HPDE6-E6E7 (cell line): Measurements from ENCODE around the gene ALKBH3.

Experiments used
- DNase-seq: peaks from one replicate; pipeline ENCODE4 v3.0.0; 2011; ENCODE audit warnings: missing footprints; ENCODE audit errors: extremely low spot score

Gene ALKBH3

DNA sequence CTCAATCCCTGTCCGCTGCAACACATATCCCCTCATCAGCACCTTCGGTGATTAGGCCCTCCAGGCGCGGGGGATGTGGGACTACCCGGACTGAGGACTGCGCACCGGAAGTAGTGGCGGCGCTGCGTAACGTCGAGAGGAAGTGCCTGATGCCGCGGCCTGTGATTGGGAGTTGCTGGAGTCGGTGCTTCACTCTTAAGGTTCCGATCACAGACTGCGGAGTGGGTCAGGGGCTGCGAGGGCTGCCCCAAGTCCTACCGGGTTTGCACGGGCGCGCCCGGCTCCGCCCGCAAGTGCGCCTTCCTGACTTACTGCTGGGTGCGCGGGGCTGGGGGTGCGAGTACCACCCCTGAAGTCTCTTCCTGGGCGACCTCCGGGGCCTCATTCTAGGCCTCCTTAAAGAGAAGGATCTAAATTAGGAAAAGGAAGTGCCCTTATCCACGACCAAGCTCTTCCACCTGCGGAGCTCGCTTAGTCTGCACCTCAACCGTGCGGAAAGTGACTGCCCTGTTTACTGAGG is at the start of gene ALKBH3:
Gene ALKBH3 (plus strand): TSS at position 192 of the 520 bp plus-strand sequence. CDS start 1,822 bp downstream, outside the sequence.
- DNase-seq: peak; percentile 73

GRCh38 chr11:43830928-43831440 is 49.6 kb upstream of the ALKBH3 start:
- DNase-seq: peak; percentile 94

DNA sequence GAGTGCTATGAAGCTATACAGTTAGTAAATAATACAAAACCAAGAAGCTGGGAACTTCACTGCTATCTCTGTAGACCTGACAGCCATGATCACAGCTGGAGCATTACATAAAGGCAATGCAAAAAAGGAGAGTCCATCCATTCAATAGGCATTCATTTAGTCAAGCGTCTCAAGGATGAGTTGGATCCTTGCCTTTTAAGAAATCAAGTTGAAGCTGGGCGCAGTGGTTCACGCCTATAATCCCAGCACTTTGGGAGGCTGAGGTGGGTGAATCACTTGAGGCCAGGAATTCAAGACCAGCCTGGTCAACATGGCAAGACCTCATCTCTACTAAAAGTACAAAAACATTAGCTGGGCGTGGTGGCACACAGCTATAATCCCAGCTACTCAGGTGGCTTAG is 48.1 kb upstream of the ALKBH3 start:
- DNase-seq: no peak

GRCh38 chr11:43833657-43834073 is 47.0 kb upstream of the ALKBH3 start:
- no peak for DNase-seq

DNA sequence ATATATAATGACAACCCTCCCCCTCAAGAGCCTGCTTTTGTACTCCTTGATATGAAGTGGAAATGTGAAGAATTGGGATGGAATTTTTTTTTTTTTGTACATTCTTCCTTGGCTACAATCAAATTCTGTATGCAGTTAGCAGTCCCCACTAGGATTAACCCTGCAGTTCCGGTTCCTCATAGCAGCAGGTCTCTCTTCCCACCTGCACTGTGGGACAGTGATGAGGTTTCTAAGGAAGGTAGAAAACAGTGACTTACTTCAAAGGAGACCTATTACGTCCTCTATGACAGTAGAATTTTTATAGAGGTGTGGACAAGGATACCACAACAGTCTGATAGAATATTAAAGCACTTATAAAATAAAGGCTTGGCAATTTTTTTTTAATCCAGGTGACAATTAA is 46.3 kb upstream of the ALKBH3 start:
- no peak for DNase-seq

GRCh38 chr11:43835104-43835503 is 45.5 kb upstream of the ALKBH3 start:
- DNase-seq: no peak

GRCh38 chr11:43837879-43838278 is 42.8 kb upstream of the ALKBH3 start:
- no peak for DNase-seq

- DNase-seq: no peak
Observed at GRCh38 chr11:43842021-43842420, 38.6 kb upstream of the ALKBH3 start.

- no peak for DNase-seq
Observed at GRCh38 chr11:43845816-43846215, 34.8 kb upstream of the ALKBH3 start.

GRCh38 chr11:43852057-43852636 is 28.5 kb upstream of the ALKBH3 start:
- peak; percentile 49 for DNase-seq

DNA sequence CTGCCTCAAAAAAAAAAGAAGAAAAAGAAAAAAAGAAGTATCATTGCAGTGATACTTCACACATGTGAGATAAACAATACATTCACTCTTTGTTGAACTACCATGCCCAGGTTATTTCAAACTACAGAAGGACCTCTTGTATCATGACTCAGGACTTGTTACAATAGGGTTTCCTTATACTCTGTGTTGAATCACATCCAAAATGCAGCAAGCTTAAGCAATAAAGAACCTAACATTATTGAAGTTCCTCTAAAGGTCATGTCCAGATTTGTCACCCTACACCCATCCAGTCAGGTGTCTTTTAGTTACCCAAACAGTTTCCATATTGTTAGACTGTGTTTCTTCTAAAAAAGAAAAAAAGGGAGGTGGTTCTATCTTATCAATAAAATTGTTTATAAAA is 26.9 kb upstream of the ALKBH3 start:
- no peak for DNase-seq

DNA sequence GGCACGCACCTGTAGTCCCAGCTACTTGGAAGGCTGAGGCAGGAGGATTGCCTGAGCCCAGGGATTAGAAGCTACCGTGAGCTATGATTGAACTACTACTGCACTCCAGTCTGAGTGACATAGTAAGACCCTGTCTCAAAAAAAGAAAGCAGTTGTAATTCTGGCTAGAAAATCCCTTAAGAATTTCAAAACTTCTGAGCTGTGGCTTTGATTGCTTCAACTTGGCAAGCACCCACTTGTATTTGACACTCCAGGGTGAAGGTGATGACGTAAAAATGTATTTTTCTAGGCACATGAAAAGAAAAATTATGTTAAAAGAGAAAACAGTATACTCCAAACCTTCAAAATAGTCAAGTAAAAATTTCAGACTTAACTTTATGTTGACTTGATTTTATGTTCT is 23.6 kb upstream of the ALKBH3 start:
- DNase-seq: no peak

GRCh38 chr11:43861141-43861540 is 19.5 kb upstream of the ALKBH3 start:
- DNase-seq: no peak

- DNase-seq: no peak
Observed at GRCh38 chr11:43866520-43866919, 14.1 kb upstream of the ALKBH3 start.

- DNase-seq: no peak
Observed at GRCh38 chr11:43866969-43867368, 13.7 kb upstream of the ALKBH3 start.

DNA sequence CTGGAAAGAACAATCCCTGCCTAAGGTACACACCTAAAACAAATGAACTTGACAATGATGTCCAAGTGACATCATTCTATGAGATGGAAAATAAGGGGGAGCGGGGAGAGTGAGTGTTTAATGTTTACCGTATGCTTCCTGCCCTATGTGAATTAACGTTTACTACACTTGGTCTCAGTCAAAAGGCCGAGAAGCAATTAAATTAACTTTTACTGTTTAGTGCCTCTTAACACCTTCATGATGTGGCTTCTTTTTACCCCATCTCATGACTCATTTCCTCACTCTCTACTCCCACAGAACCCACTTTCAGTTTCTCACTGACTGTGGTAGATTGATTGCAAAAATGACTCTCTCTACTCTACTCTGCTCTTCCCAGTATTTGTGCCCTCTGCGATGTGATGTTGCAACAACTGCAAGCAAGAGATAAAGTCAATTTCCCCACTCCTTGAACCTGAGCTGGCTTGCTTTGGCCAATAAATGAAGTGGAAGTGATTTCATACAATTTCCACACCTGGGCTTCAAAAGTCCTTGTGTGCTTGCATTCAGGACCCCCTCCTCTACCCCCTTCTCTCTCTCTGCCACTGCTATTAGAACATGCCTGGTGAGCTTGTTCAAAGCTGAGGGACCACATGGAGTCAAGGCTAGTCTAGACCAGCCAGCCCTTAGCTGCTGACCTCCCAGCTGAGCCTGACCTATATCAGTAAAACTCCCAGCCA is 11.6 kb upstream of the ALKBH3 start:
- DNase-seq: peak; percentile 77

- no peak for DNase-seq
Observed at GRCh38 chr11:43871051-43871450, 9.6 kb upstream of the ALKBH3 start.

- DNase-seq: no peak
Observed at GRCh38 chr11:43872995-43873394, 7.6 kb upstream of the ALKBH3 start.

DNA sequence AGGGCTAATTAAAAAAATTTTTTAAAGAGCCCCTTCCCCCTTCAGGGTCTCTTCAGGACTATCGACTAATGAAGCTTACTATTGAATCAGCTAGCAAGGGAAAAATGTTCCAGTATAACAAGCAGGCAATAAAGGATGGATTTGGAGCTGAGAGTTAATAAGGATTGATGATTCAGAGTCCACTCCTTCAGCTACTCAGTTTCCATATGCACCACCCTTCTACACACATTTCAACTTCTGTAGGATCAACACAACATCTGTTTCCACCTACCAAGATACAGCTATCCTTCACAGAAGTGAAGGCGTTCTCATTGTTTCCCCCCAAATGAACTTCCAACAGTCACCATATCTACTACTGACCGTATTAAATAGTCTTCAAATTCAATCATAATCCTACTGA is 6.6 kb upstream of the ALKBH3 start:
- DNase-seq: no peak

- DNase-seq: no peak
Observed at GRCh38 chr11:43874738-43875137, 5.9 kb upstream of the ALKBH3 start.

DNA sequence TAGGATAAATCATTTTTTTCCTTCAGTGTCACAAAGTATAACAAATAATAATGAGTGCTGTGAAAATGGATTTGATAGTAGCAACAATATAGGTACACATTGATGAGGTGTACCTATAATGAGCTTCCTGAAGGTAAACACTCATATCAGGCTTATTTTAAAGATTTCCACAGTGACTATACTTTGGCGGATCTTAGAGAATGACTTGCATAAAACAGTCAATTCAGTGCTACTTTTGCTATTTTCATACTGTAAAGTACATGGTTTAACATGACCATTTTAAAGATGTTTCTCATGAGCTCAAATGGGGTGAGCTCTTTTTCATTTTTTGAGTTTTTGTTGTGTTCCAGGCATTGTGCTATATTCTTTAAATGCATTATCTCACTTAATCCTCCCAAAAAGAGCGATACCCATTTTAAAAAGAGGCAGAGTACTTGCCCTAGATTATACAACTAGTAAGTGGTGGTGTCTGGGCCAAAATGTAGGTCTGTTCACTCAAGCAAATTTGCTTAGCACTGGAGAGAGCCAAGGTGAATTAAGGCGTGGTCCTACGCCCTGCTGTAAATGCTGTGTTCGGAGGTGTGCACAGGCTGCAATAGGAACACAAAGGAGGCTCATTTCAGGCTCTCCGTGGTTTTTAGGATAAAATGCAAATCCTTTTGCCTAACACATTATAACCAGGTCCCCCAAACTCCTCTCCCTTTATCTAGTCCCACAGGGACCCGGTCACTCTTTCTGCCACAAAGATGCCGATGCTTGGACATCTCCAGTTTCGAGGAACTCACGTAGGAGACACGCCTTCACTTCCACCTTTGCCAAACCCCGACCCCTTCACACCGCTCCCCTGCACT is 617 bp upstream of the ALKBH3 start:
- DNase-seq: no peak

GRCh38 chr11:43892851-43893250 is 12.2 kb downstream of the ALKBH3 start:
- DNase-seq: no peak
